Measurements from ENCODE around the gene ATP6V1C2. TPM values are rescaled to one million over a fixed set of nuclear protein-coding genes. Genes with fewer than 3 reads are reported as not detected.

Gene ATP6V1C2
- polyA plus RNA-seq, 1 donor from 2014 or later, result not detected

DNA sequence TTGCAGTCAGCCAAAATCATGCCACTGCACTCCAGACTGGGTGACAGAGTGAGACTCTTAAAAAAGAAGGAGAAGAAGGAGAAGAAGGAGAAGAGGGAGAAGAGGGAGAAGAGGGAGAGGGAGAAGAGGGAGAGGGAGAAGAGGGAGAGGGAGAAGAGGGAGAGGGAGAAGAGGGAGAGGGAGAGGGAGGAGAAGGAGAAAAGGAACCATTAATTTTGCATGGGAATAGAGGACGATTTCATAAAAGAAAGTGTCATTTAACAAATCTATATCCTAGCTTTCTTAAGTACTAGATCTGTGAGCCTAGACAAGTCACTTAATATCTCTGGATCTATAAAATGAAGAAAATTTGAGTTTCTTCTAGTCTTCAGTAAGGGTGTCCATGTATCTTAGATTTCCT, 41.2 kb upstream of the ATP6V1C2 start:
- Histone ChIP-seq H3K36me3 (ENCODE audit: insufficient read depth, low read length) (no peaks in the 10 kb centered on the region), H3K27me3 (ENCODE audit: insufficient read depth, low read depth, low read length) (no peaks in the 10 kb centered on the region), H3F3A (ENCODE audit: insufficient read depth, low read length, poor library complexity, severe bottlenecking) (no peaks in the 10 kb centered on the region), H3K79me2 (replicated peaks; ENCODE audit: insufficient read depth, low read length) (no peaks in the 10 kb centered on the region), H3K27ac (ENCODE audit: low read length) (no peak overlapping the region), H2AFZ (ENCODE audit: low read depth, low read length) (no peak overlapping the region), H3K9me2 (ENCODE audit: insufficient read depth, low read length) (no peaks in the 10 kb centered on the region), H3K4me2 (ENCODE audit: low read length) (no peak overlapping the region), H3K9me3 (ENCODE audit: low read length) (no peaks in the 10 kb centered on the region), H3K4me3 (ENCODE audit: low read length) (no peak overlapping the region), H4K20me1 (ENCODE audit: insufficient read depth) (no peaks in the 10 kb centered on the region), H3K9ac (ENCODE audit: low read length) (no peak overlapping the region)
- no peak for TF ChIP-seq TAF1 (IDR thresholded peaks at IDR 0.05; ENCODE audit: low read depth)
- TF ChIP-seq RAD21 (conservative IDR thresholded peaks at IDR 0.05), result no peak
- no peak for TF ChIP-seq EP300 (conservative IDR thresholded peaks at IDR 0.05; ENCODE audit: poor library complexity, severe bottlenecking)
- TF ChIP-seq EZH2 (IDR thresholded peaks at IDR 0.05; ENCODE audit: borderline replicate concordance, insufficient read depth, low read length, poor library complexity, severe bottlenecking), result no peak
- TF ChIP-seq, protein P1, sequence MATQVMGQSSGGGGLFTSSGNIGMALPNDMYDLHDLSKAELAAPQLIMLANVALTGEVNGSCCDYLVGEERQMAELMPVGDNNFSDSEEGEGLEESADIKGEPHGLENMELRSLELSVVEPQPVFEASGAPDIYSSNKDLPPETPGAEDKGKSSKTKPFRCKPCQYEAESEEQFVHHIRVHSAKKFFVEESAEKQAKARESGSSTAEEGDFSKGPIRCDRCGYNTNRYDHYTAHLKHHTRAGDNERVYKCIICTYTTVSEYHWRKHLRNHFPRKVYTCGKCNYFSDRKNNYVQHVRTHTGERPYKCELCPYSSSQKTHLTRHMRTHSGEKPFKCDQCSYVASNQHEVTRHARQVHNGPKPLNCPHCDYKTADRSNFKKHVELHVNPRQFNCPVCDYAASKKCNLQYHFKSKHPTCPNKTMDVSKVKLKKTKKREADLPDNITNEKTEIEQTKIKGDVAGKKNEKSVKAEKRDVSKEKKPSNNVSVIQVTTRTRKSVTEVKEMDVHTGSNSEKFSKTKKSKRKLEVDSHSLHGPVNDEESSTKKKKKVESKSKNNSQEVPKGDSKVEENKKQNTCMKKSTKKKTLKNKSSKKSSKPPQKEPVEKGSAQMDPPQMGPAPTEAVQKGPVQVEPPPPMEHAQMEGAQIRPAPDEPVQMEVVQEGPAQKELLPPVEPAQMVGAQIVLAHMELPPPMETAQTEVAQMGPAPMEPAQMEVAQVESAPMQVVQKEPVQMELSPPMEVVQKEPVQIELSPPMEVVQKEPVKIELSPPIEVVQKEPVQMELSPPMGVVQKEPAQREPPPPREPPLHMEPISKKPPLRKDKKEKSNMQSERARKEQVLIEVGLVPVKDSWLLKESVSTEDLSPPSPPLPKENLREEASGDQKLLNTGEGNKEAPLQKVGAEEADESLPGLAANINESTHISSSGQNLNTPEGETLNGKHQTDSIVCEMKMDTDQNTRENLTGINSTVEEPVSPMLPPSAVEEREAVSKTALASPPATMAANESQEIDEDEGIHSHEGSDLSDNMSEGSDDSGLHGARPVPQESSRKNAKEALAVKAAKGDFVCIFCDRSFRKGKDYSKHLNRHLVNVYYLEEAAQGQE (IDR thresholded peaks at IDR 0.05; ENCODE audit: borderline replicate concordance), result no peak
- TF ChIP-seq POLR2AphosphoS5 (IDR thresholded peaks at IDR 0.05), result no peak
- no peak for TF ChIP-seq MXI1 (conservative IDR thresholded peaks at IDR 0.05; ENCODE audit: poor library complexity, severe bottlenecking)
- TF ChIP-seq, protein P2, sequence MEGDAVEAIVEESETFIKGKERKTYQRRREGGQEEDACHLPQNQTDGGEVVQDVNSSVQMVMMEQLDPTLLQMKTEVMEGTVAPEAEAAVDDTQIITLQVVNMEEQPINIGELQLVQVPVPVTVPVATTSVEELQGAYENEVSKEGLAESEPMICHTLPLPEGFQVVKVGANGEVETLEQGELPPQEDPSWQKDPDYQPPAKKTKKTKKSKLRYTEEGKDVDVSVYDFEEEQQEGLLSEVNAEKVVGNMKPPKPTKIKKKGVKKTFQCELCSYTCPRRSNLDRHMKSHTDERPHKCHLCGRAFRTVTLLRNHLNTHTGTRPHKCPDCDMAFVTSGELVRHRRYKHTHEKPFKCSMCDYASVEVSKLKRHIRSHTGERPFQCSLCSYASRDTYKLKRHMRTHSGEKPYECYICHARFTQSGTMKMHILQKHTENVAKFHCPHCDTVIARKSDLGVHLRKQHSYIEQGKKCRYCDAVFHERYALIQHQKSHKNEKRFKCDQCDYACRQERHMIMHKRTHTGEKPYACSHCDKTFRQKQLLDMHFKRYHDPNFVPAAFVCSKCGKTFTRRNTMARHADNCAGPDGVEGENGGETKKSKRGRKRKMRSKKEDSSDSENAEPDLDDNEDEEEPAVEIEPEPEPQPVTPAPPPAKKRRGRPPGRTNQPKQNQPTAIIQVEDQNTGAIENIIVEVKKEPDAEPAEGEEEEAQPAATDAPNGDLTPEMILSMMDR (IDR thresholded peaks at IDR 0.05; ENCODE audit: poor library complexity, severe bottlenecking), result no peak
- no peak for TF ChIP-seq SMC3 (conservative IDR thresholded peaks at IDR 0.05; ENCODE audit: poor library complexity)

DNA sequence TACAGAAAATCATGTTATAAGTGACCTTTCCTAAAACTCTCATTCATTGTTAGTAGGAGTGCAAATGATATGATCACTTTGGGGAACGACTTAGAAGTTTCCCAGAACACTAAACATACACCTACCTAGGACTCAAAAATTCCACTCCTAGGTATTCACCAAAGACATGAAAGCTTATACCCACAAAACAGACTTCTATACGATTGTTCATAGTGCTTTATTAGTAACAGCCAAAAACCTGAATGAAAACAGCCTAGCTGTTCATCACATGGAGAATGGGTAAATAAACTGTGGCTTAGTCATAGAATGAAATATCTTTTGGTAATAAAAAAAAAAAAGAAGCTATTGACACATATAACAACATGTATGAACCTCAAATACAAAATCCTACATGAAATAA, 40.5 kb upstream of the ATP6V1C2 start:
- Histone ChIP-seq H3K4me3 (ENCODE audit: low read length) (no peak overlapping the region), H3K9me3 (ENCODE audit: low read length) (no peaks in the 10 kb centered on the region), H3F3A (ENCODE audit: insufficient read depth, low read length, poor library complexity, severe bottlenecking) (no peaks in the 10 kb centered on the region), H3K79me2 (replicated peaks; ENCODE audit: insufficient read depth, low read length) (peaks cover 3% of the 10 kb centered on the region), H3K27ac (ENCODE audit: low read length) (no peak overlapping the region), H3K36me3 (ENCODE audit: insufficient read depth, low read length) (no peaks in the 10 kb centered on the region), H4K20me1 (ENCODE audit: insufficient read depth) (no peaks in the 10 kb centered on the region), H3K9me2 (ENCODE audit: insufficient read depth, low read length) (no peaks in the 10 kb centered on the region), H3K27me3 (ENCODE audit: insufficient read depth, low read depth, low read length) (no peaks in the 10 kb centered on the region), H2AFZ (ENCODE audit: low read depth, low read length) (no peak overlapping the region), H3K4me2 (ENCODE audit: low read length) (no peak overlapping the region), H3K9ac (ENCODE audit: low read length) (no peak overlapping the region)
- no peak for TF ChIP-seq RAD21 (conservative IDR thresholded peaks at IDR 0.05)
- no peak for TF ChIP-seq SMC3 (conservative IDR thresholded peaks at IDR 0.05; ENCODE audit: poor library complexity)
- TF ChIP-seq, protein P2 (IDR thresholded peaks at IDR 0.05; ENCODE audit: poor library complexity, severe bottlenecking), result no peak
- no peak for TF ChIP-seq POLR2AphosphoS5 (IDR thresholded peaks at IDR 0.05)
- no peak for TF ChIP-seq EZH2 (IDR thresholded peaks at IDR 0.05; ENCODE audit: borderline replicate concordance, insufficient read depth, low read length, poor library complexity, severe bottlenecking)
- no peak for TF ChIP-seq EP300 (conservative IDR thresholded peaks at IDR 0.05; ENCODE audit: poor library complexity, severe bottlenecking)
- TF ChIP-seq, protein P1 (IDR thresholded peaks at IDR 0.05; ENCODE audit: borderline replicate concordance), result no peak
- TF ChIP-seq MXI1 (conservative IDR thresholded peaks at IDR 0.05; ENCODE audit: poor library complexity, severe bottlenecking), result no peak
- no peak for TF ChIP-seq TAF1 (IDR thresholded peaks at IDR 0.05; ENCODE audit: low read depth)

All from neural cell (in vitro differentiated cells).